ENCODE data around the gene PTBP1.

- TF ChIP-seq, protein P1, sequence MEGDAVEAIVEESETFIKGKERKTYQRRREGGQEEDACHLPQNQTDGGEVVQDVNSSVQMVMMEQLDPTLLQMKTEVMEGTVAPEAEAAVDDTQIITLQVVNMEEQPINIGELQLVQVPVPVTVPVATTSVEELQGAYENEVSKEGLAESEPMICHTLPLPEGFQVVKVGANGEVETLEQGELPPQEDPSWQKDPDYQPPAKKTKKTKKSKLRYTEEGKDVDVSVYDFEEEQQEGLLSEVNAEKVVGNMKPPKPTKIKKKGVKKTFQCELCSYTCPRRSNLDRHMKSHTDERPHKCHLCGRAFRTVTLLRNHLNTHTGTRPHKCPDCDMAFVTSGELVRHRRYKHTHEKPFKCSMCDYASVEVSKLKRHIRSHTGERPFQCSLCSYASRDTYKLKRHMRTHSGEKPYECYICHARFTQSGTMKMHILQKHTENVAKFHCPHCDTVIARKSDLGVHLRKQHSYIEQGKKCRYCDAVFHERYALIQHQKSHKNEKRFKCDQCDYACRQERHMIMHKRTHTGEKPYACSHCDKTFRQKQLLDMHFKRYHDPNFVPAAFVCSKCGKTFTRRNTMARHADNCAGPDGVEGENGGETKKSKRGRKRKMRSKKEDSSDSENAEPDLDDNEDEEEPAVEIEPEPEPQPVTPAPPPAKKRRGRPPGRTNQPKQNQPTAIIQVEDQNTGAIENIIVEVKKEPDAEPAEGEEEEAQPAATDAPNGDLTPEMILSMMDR (conservative IDR thresholded peaks at IDR 0.05; ENCODE audit: low read depth in 2 of 2) = no peak
- TF ChIP-seq POLR2AphosphoS5 (IDR thresholded peaks at IDR 0.05; ENCODE audit: low read depth) (no peak; the same call in 1 of the 2 replicates), ZNF114 (CRISPR knock-in tag; IDR thresholded peaks at IDR 0.05) (no peak), EZH2 (IDR thresholded peaks at IDR 0.05; ENCODE audit: low read depth, unreplicated experiment) (no peak), EZH2phosphoT487 (IDR thresholded peaks at IDR 0.05; ENCODE audit: unreplicated experiment) (no peak), CREB1 (CRISPR knock-in tag; IDR thresholded peaks at IDR 0.05; ENCODE audit: low read depth) (no peak), NANOG (IDR thresholded peaks at IDR 0.05; ENCODE audit: borderline replicate concordance) (no peak), ZNF462 (CRISPR knock-in tag; IDR thresholded peaks at IDR 0.05) (no peak), JUNB (IDR thresholded peaks at IDR 0.05; ENCODE audit: unreplicated experiment) (no peak), ZNF331 (CRISPR knock-in tag; IDR thresholded peaks at IDR 0.05; ENCODE audit: low read depth) (no peak)
- TF ChIP-seq, protein P2, sequence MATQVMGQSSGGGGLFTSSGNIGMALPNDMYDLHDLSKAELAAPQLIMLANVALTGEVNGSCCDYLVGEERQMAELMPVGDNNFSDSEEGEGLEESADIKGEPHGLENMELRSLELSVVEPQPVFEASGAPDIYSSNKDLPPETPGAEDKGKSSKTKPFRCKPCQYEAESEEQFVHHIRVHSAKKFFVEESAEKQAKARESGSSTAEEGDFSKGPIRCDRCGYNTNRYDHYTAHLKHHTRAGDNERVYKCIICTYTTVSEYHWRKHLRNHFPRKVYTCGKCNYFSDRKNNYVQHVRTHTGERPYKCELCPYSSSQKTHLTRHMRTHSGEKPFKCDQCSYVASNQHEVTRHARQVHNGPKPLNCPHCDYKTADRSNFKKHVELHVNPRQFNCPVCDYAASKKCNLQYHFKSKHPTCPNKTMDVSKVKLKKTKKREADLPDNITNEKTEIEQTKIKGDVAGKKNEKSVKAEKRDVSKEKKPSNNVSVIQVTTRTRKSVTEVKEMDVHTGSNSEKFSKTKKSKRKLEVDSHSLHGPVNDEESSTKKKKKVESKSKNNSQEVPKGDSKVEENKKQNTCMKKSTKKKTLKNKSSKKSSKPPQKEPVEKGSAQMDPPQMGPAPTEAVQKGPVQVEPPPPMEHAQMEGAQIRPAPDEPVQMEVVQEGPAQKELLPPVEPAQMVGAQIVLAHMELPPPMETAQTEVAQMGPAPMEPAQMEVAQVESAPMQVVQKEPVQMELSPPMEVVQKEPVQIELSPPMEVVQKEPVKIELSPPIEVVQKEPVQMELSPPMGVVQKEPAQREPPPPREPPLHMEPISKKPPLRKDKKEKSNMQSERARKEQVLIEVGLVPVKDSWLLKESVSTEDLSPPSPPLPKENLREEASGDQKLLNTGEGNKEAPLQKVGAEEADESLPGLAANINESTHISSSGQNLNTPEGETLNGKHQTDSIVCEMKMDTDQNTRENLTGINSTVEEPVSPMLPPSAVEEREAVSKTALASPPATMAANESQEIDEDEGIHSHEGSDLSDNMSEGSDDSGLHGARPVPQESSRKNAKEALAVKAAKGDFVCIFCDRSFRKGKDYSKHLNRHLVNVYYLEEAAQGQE (IDR thresholded peaks at IDR 0.05; ENCODE audit: unreplicated experiment) = no peak
- TF ChIP-seq, protein P3, sequence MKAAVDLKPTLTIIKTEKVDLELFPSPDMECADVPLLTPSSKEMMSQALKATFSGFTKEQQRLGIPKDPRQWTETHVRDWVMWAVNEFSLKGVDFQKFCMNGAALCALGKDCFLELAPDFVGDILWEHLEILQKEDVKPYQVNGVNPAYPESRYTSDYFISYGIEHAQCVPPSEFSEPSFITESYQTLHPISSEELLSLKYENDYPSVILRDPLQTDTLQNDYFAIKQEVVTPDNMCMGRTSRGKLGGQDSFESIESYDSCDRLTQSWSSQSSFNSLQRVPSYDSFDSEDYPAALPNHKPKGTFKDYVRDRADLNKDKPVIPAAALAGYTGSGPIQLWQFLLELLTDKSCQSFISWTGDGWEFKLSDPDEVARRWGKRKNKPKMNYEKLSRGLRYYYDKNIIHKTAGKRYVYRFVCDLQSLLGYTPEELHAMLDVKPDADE (IDR thresholded peaks at IDR 0.05) = no peak
These were observed 13.0 kb downstream of the PTBP1 start for GRCh38 chr19:810077-810855.
